BJ (cell line): ENCODE results near the gene MAGI1. TPM values are rescaled to one million over a fixed set of nuclear protein-coding genes. Genes with fewer than 3 reads are reported as not detected.

Source experiments
- CTCF ChIA-PET: fragments of 350-600 bp; formaldehyde crosslinking; extraction: SDS; loops from one replicate; lab custom pipeline; 2021; ENCODE audit warnings: antibody characterized with exemption, inconsistent platforms; lab: Yijun Ruan, JAX
- POLR2A ChIA-PET: fragments of 300-600 bp; sonication (Branson Sonifier 250); formaldehyde crosslinking; extraction: SDS; loops from one replicate; lab custom pipeline; 2021; ENCODE audit warnings: antibody characterized with exemption; lab: Charles Lee
- DNase-seq: peaks from one replicate; pipeline ENCODE4 v3.0.0-alpha.2; 2011; ENCODE audit warnings: low read depth
- H3K27me3 ChIP-seq: 2 replicates; pipeline ENCODE4 v1.6.0; 2011; ENCODE audit warnings: low read length; ENCODE audit not compliant: control insufficient read depth, insufficient read depth
- H3K36me3 ChIP-seq: 2 replicates; pipeline ENCODE4 v1.5.1; 2011; ENCODE audit warnings: low read length; ENCODE audit not compliant: control insufficient read depth, insufficient read depth
- H3K4me3 ChIP-seq: 2 replicates; pipeline ENCODE4 v1.5.1; 2011; ENCODE audit warnings: low read depth, mild to moderate bottlenecking, control low read depth, low read length
- polyA plus RNA-seq: library from polyadenylated mRNA; depleted of rRNA; stranded (reverse); fragments of >200 nt; gene quantifications from 2 replicates; pipeline ENCODE4 v1.2.3, GENCODE V29; 2011
- TF ChIP-seq, protein P1 (sequence below): IDR thresholded peaks from 2 replicates; pipeline ENCODE4 v1.5.1; 2011; ENCODE audit warnings: low read depth, mild to moderate bottlenecking, control low read depth, inconsistent platforms, low read length, moderate library complexity; ENCODE audit not compliant: insufficient read depth

MAGI1 gene
- polyA plus RNA-seq, 1 experiment = 14.4 TPM

DNA sequence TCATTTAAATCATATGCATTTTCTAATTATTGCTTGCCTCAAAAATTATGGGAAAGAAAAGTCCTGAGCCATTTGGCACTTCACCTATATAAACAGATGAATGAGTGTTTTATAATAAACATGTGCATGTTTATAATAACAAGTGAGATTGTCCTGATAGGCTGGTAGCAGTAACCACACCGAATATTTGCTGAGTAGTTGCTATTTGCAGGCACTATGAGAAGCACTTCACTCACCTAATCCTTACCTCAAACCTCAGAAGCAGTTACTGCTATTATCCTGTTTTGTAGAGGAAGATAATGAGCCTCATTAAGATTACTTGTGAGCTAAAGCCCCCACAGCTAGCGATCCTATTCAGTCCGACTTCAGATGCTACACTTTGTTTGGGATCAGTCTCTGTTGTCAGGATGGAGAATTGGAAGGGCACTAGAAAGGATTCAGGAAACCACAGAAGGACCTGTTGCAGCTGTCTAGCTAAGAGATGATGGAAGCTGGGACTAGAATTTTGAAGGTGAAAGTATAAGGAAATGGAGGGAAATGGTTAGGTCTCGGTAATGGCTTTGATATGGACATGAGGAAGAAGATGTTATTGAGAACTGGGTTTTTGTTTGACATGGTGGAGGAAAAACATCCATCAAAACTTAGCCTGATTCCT lies 28.4 kb upstream of the MAGI1 start:
- Histone ChIP-seq H3K36me3 (no peaks in the 10 kb centered on the region), H3K4me3 (no peak overlapping the region), H3K27me3 (no peaks in the 10 kb centered on the region)
- DNase-seq = no peak
- ChIA-PET POLR2A (no interaction called here), CTCF (no interaction called here)
- TF ChIP-seq, protein P1, sequence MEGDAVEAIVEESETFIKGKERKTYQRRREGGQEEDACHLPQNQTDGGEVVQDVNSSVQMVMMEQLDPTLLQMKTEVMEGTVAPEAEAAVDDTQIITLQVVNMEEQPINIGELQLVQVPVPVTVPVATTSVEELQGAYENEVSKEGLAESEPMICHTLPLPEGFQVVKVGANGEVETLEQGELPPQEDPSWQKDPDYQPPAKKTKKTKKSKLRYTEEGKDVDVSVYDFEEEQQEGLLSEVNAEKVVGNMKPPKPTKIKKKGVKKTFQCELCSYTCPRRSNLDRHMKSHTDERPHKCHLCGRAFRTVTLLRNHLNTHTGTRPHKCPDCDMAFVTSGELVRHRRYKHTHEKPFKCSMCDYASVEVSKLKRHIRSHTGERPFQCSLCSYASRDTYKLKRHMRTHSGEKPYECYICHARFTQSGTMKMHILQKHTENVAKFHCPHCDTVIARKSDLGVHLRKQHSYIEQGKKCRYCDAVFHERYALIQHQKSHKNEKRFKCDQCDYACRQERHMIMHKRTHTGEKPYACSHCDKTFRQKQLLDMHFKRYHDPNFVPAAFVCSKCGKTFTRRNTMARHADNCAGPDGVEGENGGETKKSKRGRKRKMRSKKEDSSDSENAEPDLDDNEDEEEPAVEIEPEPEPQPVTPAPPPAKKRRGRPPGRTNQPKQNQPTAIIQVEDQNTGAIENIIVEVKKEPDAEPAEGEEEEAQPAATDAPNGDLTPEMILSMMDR = no peak

DNA sequence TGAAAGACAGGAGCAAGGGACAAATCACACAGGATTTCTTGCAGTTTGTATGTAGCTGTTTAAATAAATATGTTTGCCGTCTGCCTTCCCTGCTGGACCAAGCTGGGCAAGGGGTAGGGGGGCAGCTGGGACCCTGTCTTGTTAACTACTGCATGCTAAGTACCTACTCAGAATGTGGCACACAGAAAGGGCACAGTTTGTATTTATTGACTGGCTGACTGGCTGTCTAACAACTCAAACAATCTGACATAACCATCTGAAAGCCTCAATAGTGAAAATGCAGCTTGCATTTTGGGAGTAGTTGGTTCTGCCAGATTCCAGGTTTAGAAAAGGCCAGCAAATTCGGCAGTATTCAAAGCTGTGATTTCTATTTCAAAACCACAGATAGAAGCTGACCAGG lies 16.6 kb upstream of the MAGI1 start:
- no peaks in the 10 kb centered on the region for H3K36me3 ChIP-seq
- TF ChIP-seq, protein P1 = no peak
- H3K27me3 ChIP-seq = no peaks in the 10 kb centered on the region
- no peak for DNase-seq
- CTCF ChIA-PET = interaction anchor here (0.6 kb wide), 1 partner anchor 560 kb away, joined by 3 read pairs; no protein-coding TSS in a partner anchor
- POLR2A ChIA-PET = no interaction called here
- H3K4me3 ChIP-seq = no peak overlapping the region

DNA sequence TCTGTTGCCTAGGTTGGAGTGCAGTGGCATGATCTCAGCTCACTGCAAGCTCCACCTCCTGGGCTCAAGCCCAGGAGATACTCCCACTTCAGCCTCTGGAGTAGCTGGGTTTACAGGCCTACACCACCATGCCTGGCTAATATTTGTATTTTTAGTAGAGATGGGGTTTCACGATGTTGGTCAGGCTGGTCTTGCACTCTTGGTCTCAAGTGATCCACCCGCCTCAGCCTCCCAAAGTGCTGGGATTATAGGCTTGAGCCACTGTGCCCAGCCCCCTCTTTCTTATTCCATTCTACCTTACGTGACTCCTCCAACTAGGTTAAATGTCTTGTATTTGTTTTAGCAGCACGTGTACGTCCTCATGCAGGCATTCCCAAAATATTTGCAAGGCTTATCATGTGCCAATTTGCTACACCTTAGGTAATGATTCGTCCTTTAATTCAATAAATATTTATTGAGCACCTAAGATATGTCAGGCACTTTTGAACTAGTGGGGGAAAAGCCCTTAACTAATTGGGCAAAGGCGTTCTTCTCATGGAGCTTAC lies 14.9 kb upstream of the MAGI1 start:
- TF ChIP-seq, protein P1 = no peak
- ChIA-PET POLR2A (no interaction called here), CTCF (interaction anchor here (1.0 kb wide), 1 partner anchor 26 kb away, joined by 3 read pairs; no protein-coding TSS in a partner anchor)
- no peak for DNase-seq
- Histone ChIP-seq H3K36me3 (no peaks in the 10 kb centered on the region), H3K4me3 (no peak overlapping the region), H3K27me3 (no peaks in the 10 kb centered on the region)

DNA sequence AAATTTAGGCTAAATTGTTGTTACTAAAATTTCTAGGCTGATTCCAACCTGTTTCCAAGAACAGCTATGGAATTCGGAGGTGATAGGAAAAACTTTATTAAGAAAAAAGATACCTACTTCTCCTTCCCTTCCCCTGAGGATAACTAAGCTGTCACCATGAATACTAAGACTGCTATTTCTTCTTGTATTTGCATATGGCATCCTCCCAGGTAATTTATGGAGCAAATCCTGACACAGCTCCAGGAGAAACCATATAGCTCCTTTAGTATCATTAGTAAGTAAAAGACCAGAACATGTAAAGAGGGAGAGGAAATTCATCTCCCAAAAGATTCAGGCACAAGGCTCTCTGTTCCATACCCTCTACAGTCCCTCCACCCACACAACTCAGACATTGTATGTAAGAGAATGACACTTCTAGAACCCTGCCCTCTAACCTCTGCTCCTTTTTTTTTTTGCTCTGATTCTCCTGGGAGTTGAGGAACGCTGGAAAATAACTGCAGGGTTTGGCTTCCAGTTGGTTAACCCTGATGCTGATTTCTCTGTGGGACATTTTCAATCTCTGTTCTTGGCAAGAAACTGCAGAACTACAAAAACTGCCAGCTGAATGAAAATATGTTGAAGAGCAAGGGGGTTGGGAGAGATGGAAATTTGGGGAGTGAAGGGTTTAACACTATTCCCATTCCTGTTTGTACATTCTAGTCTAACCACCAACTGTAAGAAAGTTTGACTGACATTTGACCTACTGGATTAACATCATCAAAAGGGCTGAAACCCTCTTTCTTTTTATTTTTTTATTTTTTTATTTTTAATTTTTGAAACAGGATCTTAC lies 14.2 kb upstream of the MAGI1 start:
- H3K27me3 ChIP-seq = no peaks in the 10 kb centered on the region
- DNase-seq = no peak
- H3K4me3 ChIP-seq = no peak overlapping the region
- H3K36me3 ChIP-seq = no peaks in the 10 kb centered on the region
- ChIA-PET CTCF (no interaction called here), POLR2A (no interaction called here)
- TF ChIP-seq, protein P1 = no peak

DNA sequence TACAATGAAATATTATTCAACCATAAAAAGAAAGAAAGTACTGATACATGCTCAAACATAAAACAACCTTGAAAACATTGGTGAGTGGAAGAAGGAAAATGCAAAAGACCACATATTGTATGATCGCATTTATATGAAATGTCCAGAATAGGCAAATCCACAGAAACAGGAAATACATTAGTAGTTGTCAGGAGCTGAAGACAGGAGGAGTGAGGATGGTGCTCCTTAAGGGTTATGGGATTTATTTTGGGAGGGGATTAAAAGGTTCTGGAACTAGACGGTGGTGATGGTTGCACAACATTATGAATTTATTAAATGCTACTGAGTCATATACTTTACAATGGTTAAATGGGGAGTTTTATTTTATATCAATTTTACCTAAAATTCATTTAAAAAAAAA lies 12.1 kb upstream of the MAGI1 start:
- Histone ChIP-seq H3K36me3 (no peaks in the 10 kb centered on the region), H3K4me3 (no peak overlapping the region), H3K27me3 (no peaks in the 10 kb centered on the region)
- no peak for DNase-seq
- POLR2A ChIA-PET = no interaction called here
- TF ChIP-seq, protein P1 = no peak
- CTCF ChIA-PET = no interaction called here
